B cell (primary cell): ENCODE data around the gene PCGF2. TPM values are rescaled to one million over a fixed set of nuclear protein-coding genes. Genes with fewer than 3 reads are reported as not detected.

Experiments used
- ATAC-seq: fragments of 200-7000 bp; cut with Tn5 transposase; one replicate; pipeline ENCODE4 v1.10.0; 2021; ENCODE audit warnings: low read depth, mild to moderate bottlenecking, moderate number of reproducible peaks, moderate library complexity
- CTCF ChIA-PET: fragments of 350-600 bp; sonication (Branson Sonifier 250); formaldehyde crosslinking; loops from one replicate; lab custom pipeline; 2021; ENCODE audit warnings: antibody characterized with exemption, inconsistent platforms; lab: Charles Lee
- POLR2A ChIA-PET: fragments of 350-600 bp; sonication (Branson Sonifier 250); formaldehyde crosslinking; loops from one replicate; lab custom pipeline; 2021; ENCODE audit warnings: antibody characterized with exemption; lab: Charles Lee
- DNase-seq: peaks from one replicate; pipeline ENCODE4 v3.0.0; 2013
- H2AFZ ChIP-seq: 2 replicates; pipeline ENCODE4 v1.6.1; 2012; ENCODE audit warnings: mild to moderate bottlenecking, low read depth, low read length; ENCODE audit not compliant: insufficient read depth, poor library complexity, severe bottlenecking
- H3K27ac ChIP-seq, 2 donors: 1 replicate in 1 of 2; 2 replicates in 1 of 2; pipeline ENCODE4 v1.5.1; 2012 to 2013; ENCODE audit warnings: low read length in 2 of 2, mild to moderate bottlenecking in 2 of 2, moderate library complexity in 1 of 2
- H3K27me3 ChIP-seq, 4 experiments: fragments of 200-600 bp in 1 of 4; sonication (generic) in 1 of 4; replicated peaks in 1 of 4; 1 replicate in 2 of 4; 2 replicates in 2 of 4; pipeline versions ENCODE4 v1.6.1 to v1.7.0; 2013 to 2016; ENCODE audit warnings: low read length in 3 of 4, mild to moderate bottlenecking in 2 of 4, mixed read lengths in 1 of 4, moderate library complexity in 1 of 4; ENCODE audit not compliant: insufficient read depth in 4 of 4, control insufficient read depth in 3 of 4; ENCODE audit errors: control extremely low read depth in 1 of 4
- H3K36me3 ChIP-seq, 2 experiments: replicated peaks in 1 of 2; 1 replicate in 1 of 2; 2 replicates in 1 of 2; pipeline versions ENCODE4 v1.6.1 to v1.7.1; 2013; ENCODE audit warnings: low read length in 1 of 2; ENCODE audit not compliant: insufficient read depth in 2 of 2, control insufficient read depth in 1 of 2; ENCODE audit errors: control extremely low read depth in 1 of 2, extremely low read depth in 1 of 2
- H3K4me1 ChIP-seq, 2 donors: fragments of 200-600 bp in 1 of 2; sonication (generic) in 1 of 2; 1 replicate in 1 of 2; 2 replicates in 1 of 2; pipeline versions ENCODE4 v1.5.1 to v1.6.1; 2013 to 2017; ENCODE audit warnings: low read length in 2 of 2; ENCODE audit not compliant: control insufficient read depth in 2 of 2, insufficient read depth in 2 of 2
- H3K4me2 ChIP-seq: replicated peaks from 2 replicates; pipeline ENCODE3; 2012; ENCODE audit warnings: mild to moderate bottlenecking, low read depth, low read length; ENCODE audit not compliant: poor library complexity, severe bottlenecking
- H3K4me3 ChIP-seq, 5 experiments: fragments of 200-600 bp in 1 of 5; sonication (generic) in 1 of 5; 1 replicate in 3 of 5; 2 replicates in 2 of 5; pipeline versions ENCODE4 v1.5.1 to v1.7.0; 2011 to 2016; ENCODE audit warnings: low read length in 4 of 5, mild to moderate bottlenecking in 4 of 5, low read depth in 2 of 5, control low read depth in 1 of 5, moderate library complexity in 1 of 5; ENCODE audit not compliant: insufficient read depth in 1 of 5; ENCODE audit errors: control extremely low read depth in 1 of 5, extremely low read depth in 1 of 5
- H3K79me2 ChIP-seq: fragments of 200-600 bp; sonication (generic); one replicate; pipeline ENCODE4 v1.6.0; 2016; ENCODE audit warnings: low read length; ENCODE audit not compliant: control insufficient read depth, insufficient read depth
- H3K9ac ChIP-seq: fragments of 200-600 bp; sonication (generic); 2 replicates; pipeline ENCODE4 v1.6.1; 2017; ENCODE audit warnings: mild to moderate bottlenecking, low read length, moderate library complexity
- H3K9me3 ChIP-seq, 3 donors: one replicate each; pipeline versions ENCODE4 v1.6.1 to v1.7.1; 2013; ENCODE audit warnings: low read length in 2 of 3; ENCODE audit not compliant: control insufficient read depth in 2 of 3, insufficient read depth in 1 of 3; ENCODE audit errors: control extremely low read depth in 1 of 3
- H4K20me1 ChIP-seq: 2 replicates; pipeline ENCODE4 v1.6.0; 2012; ENCODE audit warnings: mild to moderate bottlenecking, low read length; ENCODE audit not compliant: insufficient read depth, control insufficient read depth, poor library complexity, severe bottlenecking
- H3K27ac Mint-ChIP-seq: one replicate; pipeline ENCODE4 v1.8.0; 2021; ENCODE audit warnings: mixed read lengths
- H3K27me3 Mint-ChIP-seq: one replicate; pipeline ENCODE4 v1.8.0; 2021; ENCODE audit warnings: mixed read lengths
- H3K4me1 Mint-ChIP-seq: one replicate; pipeline ENCODE4 v1.8.0; 2021; ENCODE audit warnings: mixed read lengths
- H3K4me3 Mint-ChIP-seq: one replicate; pipeline ENCODE4 v1.8.0; 2021; ENCODE audit warnings: mixed read lengths
- H3K9me3 Mint-ChIP-seq: one replicate; pipeline ENCODE4 v1.8.0; 2022; ENCODE audit warnings: mixed read lengths; ENCODE audit not compliant: insufficient read depth
- EZH2 ChIP-seq: IDR thresholded peaks from 2 replicates; pipeline ENCODE4 v1.6.1; 2012; ENCODE audit warnings: borderline replicate concordance, low read depth, mild to moderate bottlenecking, moderate library complexity, low read length; ENCODE audit not compliant: insufficient read depth, poor library complexity, severe bottlenecking
- WGBS: methylation state at CpG from one replicate; pipeline ENCODE4 v1.1.5; 2013; ENCODE audit warnings: missing lambda C conversion rate; ENCODE audit not compliant: insufficient coverage; 5-methylcytosine and 5-hydroxymethylcytosine counted together
- intact Hi-C: fragments of 100-400 bp; cut with micrococcal nuclease; formaldehyde crosslinking; loops from one replicate; pipeline ENCODE4 v1.10.0; 2022
- polyA plus RNA-seq: library from polyadenylated mRNA; depleted of rRNA; stranded (reverse); fragments of >200 nt; gene quantifications from 2 replicates; pipeline ENCODE4 v1.2.3, GENCODE V29; 2012
- total RNA-seq, 2 donors: library from RNA; stranded (reverse); fragments of 120-200 nt in 1 of 2; gene quantifications; 1 replicate in 1 of 2; 2 replicates in 1 of 2; pipeline versions ENCODE4 v1.2.3 to v1.2.4, GENCODE V29; 2013 to 2022
- TF ChIP-seq, protein P1 (sequence below): fragments of 200-600 bp; IDR thresholded peaks from one replicate; pipeline ENCODE4 v1.8.0; 2022; ENCODE audit warnings: antibody characterized with exemption, mild to moderate bottlenecking

PCGF2 gene
- total and polyA plus RNA-seq, 2 donors (not counting 1 experiment from before 2014, with no cell fraction given) = 0.04 TPM; not detected in 1

DNA sequence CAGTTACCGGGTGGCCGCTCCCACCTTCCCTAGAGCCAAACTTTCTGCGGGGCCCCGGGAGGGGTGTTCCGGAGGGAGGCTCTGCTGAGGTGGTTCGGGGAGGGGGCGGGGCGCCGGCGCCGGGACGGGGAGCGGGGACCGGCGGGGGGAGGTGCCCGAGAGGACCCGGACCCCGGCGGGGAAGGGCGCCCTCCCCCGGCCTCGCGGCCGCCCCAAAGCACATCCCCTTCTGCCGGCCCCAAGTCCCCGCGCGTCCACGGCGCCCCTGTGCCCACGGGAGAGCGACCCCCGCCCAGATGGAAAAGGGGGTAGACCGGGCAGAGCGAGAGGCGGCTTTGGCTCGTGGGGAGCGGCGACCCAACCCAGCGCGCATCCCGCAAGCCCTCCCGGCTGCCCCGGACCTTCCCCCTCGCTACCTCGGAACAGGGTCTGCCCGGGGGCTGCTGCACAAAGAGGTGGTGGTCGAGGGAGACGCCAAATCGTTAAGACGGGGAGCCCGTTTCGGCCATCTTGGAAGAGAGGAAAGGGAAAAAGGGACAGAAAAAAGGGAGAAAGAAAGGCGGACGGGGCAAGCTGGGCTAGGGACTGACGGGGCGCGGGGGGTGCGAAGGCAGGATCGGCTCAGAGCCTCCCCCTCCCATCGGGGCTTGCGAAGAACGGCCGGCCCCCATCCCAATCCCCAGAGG, 530 bp downstream of the PCGF2 start:
- peaks cover 33% of the 10 kb centered on the region for H3K27me3 Mint-ChIP-seq
- peak overlapping the region; percentile 28 for H3K27ac Mint-ChIP-seq
- no peak for ATAC-seq
- Histone ChIP-seq H3K4me1 (peaks cover 58 to 67% of the 10 kb centered on the region in 2 donors), H3K9ac (peak overlapping the region; percentile 66), H3K4me3 (peak overlapping the region; percentile 18 to 65 (median 51)), H3K9me3 (peaks cover 0 to 9% (median 0%) of the 10 kb centered on the region in 3 donors), H4K20me1 (peaks cover 13% of the 10 kb centered on the region), H3K79me2 (peaks cover 5% of the 10 kb centered on the region), H3K36me3 (no peaks in the 10 kb centered on the region), H3K27me3 (peaks cover 0 to 50% (median 25%) of the 10 kb centered on the region in 4 experiments), H2AFZ (peak overlapping the region; percentile 53), H3K27ac (no peak overlapping the region), H3K4me2 (peak overlapping the region; percentile 79)
- DNase-seq = peak; percentile 56
- peak; percentile 93 for TF ChIP-seq EZH2
- TF ChIP-seq, protein P1, sequence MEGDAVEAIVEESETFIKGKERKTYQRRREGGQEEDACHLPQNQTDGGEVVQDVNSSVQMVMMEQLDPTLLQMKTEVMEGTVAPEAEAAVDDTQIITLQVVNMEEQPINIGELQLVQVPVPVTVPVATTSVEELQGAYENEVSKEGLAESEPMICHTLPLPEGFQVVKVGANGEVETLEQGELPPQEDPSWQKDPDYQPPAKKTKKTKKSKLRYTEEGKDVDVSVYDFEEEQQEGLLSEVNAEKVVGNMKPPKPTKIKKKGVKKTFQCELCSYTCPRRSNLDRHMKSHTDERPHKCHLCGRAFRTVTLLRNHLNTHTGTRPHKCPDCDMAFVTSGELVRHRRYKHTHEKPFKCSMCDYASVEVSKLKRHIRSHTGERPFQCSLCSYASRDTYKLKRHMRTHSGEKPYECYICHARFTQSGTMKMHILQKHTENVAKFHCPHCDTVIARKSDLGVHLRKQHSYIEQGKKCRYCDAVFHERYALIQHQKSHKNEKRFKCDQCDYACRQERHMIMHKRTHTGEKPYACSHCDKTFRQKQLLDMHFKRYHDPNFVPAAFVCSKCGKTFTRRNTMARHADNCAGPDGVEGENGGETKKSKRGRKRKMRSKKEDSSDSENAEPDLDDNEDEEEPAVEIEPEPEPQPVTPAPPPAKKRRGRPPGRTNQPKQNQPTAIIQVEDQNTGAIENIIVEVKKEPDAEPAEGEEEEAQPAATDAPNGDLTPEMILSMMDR = no peak
- under 1% methylated on average over 51 of the region's 64 CpGs for WGBS
- ChIA-PET POLR2A (interaction anchor here (0.6 kb wide), 1 partner anchor 47 kb away, joined by 5 read pairs; no protein-coding TSS in a partner anchor), CTCF (no interaction called here)
- peaks cover 44% of the 10 kb centered on the region for H3K4me1 Mint-ChIP-seq
- intact Hi-C loops = loop anchor here (1.0 kb wide), 1 partner anchor 73 kb away; the partner anchor contains the start of gene EPOP
- H3K9me3 Mint-ChIP-seq = no peaks in the 10 kb centered on the region
- peak overlapping the region; percentile 92 for H3K4me3 Mint-ChIP-seq
